Right kidney (tissue), 9 donors: ENCODE data around the gene PALD1.

Experiments used
- DNase-seq: peaks from one replicate; pipeline ENCODE4 v3.0.0-alpha.2; 2016
- long read RNA-seq, 8 donors: transcript quantifications; one replicate each; lab custom pipeline, GENCODE V29; 2026

PALD1 gene
- long read RNA-seq, donor 1, full-length matches to known transcripts, result 3 of 3 reads
- long read RNA-seq, donor 1, partial matches to known transcripts, result 0 of 3 reads
- long read RNA-seq, donor 1, other reads (novel, unspliced or antisense), result 0 of 3 reads
- long read RNA-seq, donor 2, full-length matches to known transcripts, result 1 of 1 reads
- long read RNA-seq, donor 2, partial matches to known transcripts, result 0 of 1 reads
- long read RNA-seq, donor 2, other reads (novel, unspliced or antisense), result 0 of 1 reads
- long read RNA-seq, donor 3, full-length matches to known transcripts, result 1 of 1 reads
- long read RNA-seq, donor 3, partial matches to known transcripts, result 0 of 1 reads
- long read RNA-seq, donor 3, other reads (novel, unspliced or antisense), result 0 of 1 reads
- long read RNA-seq, donor 4, result 0 reads
- long read RNA-seq, donor 5, full-length matches to known transcripts, result 1 of 1 reads
- long read RNA-seq, donor 5, partial matches to known transcripts, result 0 of 1 reads
- long read RNA-seq, donor 5, other reads (novel, unspliced or antisense), result 0 of 1 reads
- long read RNA-seq, donor 6, full-length matches to known transcripts, result 2 of 2 reads
- long read RNA-seq, donor 6, partial matches to known transcripts, result 0 of 2 reads
- long read RNA-seq, donor 6, other reads (novel, unspliced or antisense), result 0 of 2 reads
- long read RNA-seq, donor 7, full-length matches to known transcripts, result 2 of 13 reads
- long read RNA-seq, donor 7, partial matches to known transcripts, result 11 of 13 reads
- long read RNA-seq, donor 7, other reads (novel, unspliced or antisense), result 0 of 13 reads
- long read RNA-seq, donor 8, result 0 reads

- DNase-seq, result peak; percentile 86
Observed at GRCh38 chr10:70478191-70479164, at the start of gene PALD1. Gene PALD1, plus strand, starts transcription at chr10:70478767. Its CDS starts 47,185 bp downstream, at chr10:70525952.

- DNase-seq, result peak; percentile 19
Observed at GRCh38 chr10:70430493-70431445, 47.8 kb upstream of the PALD1 start.

DNA sequence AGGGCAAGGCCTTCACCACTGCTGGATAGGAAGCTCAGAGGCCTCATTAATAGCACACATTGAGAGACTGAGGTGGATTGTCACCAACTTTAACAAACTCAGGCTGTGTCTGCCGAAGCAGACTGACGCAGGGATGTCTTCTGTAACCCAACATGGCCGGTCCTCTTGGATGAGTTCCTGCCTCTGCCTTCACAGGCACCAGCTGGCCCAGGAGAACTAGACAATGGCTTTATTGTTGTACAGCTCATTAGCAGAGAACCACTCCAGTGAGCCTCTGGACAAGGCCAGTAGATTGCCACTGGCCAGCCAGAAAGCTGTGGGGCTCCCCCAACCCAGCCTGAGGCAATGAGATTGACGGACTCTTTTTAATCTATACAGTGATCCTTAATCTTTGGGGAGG is 46.5 kb upstream of the PALD1 start:
- DNase-seq, result no peak

DNA sequence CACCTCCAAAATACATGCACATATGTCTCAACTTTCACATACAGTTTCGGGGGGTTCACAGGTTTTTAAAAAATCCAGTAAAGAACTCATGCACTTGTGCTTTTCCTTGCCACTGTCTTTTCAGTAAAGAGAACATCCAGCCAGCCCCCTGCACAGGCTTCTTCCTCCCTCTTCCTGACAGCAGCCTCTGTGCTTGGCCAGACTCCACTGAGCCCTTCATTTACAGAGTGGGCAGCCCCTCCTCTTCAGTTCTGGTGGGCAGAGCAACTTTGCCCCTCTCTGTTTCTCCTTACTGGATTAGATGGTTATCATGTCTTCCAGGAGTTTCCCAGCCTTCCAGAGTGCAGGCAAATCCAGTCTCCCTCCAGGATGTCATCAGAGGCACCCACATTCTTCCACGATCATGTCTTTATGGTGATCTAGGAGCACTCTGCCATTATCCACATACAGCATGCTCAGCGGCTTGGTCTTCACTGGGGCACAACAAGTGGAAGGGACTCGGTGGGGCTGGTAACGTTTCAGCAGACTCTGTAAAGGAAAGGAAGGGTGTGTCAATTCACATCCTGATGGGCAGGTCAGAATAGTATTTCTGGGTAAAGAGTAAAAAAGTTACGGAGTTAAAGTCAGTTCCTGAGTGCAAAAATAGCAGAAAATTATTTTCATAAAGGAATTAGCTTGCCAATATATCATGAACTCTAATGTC is 45.9 kb upstream of the PALD1 start:
- no peak for DNase-seq

DNA sequence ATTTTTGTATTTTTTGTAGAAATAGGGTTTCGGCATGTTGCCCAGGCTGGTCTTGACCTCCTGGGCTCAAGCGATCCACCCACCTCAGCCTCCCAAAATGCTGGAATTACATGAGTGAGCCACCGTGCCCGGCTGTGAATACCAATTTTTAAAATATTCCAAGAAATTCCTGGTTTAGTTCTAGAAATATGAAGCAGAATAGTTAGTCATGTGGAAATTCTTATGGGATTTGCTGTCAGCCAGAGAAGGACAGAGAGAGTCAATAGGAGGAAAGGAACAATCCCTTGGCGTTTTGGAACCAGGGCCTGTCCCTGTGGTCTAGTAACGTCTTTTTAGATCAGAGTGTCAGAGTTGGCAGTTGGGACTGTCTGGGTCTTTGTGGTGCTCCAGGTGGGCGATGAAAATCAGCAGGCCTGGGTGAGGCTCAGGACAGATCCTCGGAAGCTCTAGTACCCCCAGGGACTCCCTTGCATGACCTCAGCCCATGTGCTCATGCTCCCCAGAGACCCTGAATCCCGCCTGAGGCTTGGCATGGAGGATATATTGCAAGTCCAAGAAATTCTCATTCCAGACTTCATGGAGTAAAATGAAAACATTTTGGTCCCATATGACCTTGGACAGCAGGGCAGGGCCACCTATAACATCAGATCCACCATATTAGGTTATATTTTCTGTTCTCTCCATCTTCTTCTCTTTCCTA is 44.8 kb upstream of the PALD1 start:
- no peak for DNase-seq

- DNase-seq, result no peak
Observed at GRCh38 chr10:70435241-70436085, 43.1 kb upstream of the PALD1 start.

- DNase-seq, result no peak
Observed at GRCh38 chr10:70437721-70438120, 40.8 kb upstream of the PALD1 start.

DNA sequence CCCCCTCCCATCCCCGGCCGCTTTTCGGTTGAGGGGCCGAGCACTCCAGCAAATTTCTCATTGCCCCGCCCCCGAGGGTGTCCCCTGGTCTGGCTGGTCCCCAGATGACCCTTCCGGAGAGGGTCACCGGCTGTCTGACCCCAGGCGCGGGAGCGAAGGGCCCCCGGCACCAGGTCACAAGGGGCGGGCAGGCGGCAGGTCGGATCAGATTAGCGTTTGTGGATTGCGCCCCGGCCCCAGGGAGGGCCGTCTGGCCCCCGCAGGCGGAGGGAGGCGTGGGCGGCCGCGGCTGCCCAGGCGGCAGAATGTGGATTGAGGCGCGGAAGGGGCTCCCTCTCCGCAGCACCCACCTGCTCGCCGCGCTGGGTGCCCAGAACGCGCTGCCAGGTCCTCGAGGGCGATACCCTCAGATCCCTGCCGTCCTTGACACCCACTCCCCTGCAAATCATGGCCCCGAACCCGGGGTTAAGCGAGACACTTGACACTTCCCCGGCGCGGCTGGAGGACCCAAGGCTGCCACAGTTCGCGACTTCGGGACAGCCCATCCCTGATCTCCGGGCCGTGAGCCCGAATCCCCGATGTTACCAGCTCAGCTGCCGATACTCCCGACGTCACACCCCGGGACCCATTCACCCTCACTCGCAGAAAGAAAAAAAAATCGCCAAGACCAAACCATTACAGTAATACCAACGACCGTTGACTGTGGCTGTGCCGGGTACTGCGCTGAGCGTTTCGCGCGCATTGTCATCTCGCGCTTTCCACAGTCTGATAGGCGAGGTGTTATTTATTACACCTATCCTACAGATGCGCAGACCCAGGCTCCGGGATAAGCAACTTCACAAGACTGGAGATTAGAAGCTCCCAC is 38.0 kb upstream of the PALD1 start:
- peak; percentile 55 for DNase-seq

DNA sequence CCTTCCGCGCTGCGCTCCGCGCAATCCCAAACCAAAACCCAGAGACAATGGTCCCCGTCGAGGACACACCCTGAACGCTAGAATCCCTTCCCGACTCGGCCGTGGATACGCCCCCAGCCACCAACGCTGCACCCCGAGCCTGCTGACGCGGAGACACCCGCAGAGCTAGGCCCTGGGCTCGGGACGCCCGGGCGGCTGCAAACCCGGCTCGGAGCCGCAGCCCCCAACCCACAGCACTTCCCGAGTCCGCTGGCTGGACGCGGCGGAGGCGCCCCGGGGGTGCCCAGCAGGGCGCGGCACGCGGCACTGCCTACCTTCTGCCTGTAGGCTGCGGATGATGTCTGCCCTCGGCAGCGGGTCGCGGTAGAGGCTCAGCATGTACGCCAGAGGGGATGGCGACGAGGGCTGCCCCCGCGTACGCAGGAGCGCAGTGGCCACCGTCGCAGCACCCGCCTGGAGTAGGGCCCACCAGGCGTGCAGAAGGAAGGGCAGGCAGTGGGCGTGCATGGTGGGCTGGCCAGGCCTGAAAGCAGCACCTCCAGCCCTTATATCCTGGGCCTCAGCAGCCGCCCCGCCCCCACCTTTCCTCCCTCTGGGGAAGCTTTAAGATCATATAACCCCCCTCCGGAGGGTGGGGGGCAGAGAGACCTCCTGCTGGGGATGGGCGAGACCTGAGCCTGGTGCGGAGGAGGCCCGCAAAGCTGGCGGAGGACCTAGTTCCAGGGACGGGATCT is 37.2 kb upstream of the PALD1 start, which contains the start of gene NODAL:
TSS of gene NODAL (minus strand) at position 521 of the 734 bp plus-strand sequence. CDS start at position 507, 14 bp downstream.
- peak; percentile 51 for DNase-seq

- DNase-seq, result no peak
Observed at GRCh38 chr10:70441895-70442309, 36.7 kb upstream of the PALD1 start.

- DNase-seq, result no peak
Observed at GRCh38 chr10:70442332-70442988, 36.1 kb upstream of the PALD1 start.

GRCh38 chr10:70444744-70445143 is 33.8 kb upstream of the PALD1 start:
- no peak for DNase-seq

GRCh38 chr10:70445718-70446657 is 32.6 kb upstream of the PALD1 start:
- no peak for DNase-seq

DNA sequence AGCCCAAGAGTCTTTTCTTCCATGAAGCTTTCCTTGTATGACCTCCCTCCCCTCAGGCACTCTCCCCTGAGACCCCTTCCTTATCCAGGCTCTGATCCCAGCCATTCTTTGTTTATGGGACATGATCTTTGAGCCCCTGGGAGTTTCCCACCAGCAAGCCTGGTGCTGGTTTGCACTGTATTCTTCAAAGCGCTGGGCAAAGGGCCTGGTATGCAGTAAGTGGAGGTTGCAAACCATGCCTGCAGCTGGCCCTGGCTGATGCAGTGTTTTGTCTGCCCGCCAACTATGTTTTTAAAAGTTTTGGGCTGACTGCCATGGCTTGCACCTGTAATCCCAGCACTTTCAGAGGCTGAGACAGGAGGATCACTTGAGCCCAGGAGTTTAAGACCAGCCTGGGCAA is 30.3 kb upstream of the PALD1 start:
- DNase-seq, result no peak

DNA sequence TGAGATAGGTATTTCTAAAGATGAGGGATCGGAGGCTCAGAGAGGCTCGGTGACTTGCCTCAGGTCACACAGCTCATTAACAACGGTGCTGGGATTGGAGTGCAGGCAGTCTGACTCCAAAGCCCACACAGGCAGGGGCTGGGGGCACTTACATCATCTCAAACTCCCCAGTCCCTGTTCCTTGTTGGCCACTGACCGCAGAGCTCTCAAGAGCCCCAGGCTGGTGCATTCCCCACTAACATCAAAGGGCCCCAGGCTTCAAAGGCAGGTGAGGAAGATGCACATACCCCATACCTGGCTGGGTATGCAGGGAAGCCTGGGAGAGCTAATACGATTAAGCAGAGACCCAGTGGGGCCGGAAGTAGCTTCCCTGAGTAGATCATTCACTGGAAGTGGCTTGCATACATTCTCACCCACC is 23.3 kb upstream of the PALD1 start:
- no peak for DNase-seq
